Heart left ventricle (tissue), 13 donors: ENCODE data around the gene EHBP1L1.

Experiments
- POLR2A ChIP-seq, 2 donors: fragments of 450-650 bp; IDR thresholded peaks; one replicate each; pipeline ENCODE4 v1.6.1; 2017; ENCODE audit warnings: antibody characterized with exemption in 2 of 2, mild to moderate bottlenecking in 2 of 2, moderate library complexity in 2 of 2
- TF ChIP-seq, protein P1 (sequence below), 12 donors: fragments of 200-600 bp; sonication (generic) in 4 of 12; IDR thresholded peaks; one replicate each; pipeline versions ENCODE4 v1.5.0 to v1.8.0; 2018 to 2022; ENCODE audit warnings: antibody characterized with exemption in 12 of 12, mild to moderate bottlenecking in 5 of 12
- donor health status: ischemic (EF 13 %, LVEDD 7.1; RV severe dilation, severe dysfunction).
- donor health status: DM: no; HTN: yes; CAD: no.
- donor health status: DM: no; HTN: no; CAD: no.
- donor health status: ischemic (EF 25% LVEDD 6.9; RV normal size, moderate dysfunction).
- donor health status: ischemic (EF 25% LVEDD 5.7; RV mildly dilated, moderate dysfunction).
- donor health status: ischemic (EF 35%, LVEDD 5.7; RV mildly dilated, moderate dysfunction).
- donor health status: nonischemic (EF 11% LVEDD 7.7; RV severe dilation, severe dysfunction).
- donor health status: DM: yes; HTN: yes; CAD: no.
- donor health status: PGD.
- donor health status: ischemic (EF 29% LVEDD 5.4; RV normal size, mild dysfunction).
- donor health status: nonischemic (EF 23%, LVEDD 6.1; RV moderate dilation, normal function).

DNA sequence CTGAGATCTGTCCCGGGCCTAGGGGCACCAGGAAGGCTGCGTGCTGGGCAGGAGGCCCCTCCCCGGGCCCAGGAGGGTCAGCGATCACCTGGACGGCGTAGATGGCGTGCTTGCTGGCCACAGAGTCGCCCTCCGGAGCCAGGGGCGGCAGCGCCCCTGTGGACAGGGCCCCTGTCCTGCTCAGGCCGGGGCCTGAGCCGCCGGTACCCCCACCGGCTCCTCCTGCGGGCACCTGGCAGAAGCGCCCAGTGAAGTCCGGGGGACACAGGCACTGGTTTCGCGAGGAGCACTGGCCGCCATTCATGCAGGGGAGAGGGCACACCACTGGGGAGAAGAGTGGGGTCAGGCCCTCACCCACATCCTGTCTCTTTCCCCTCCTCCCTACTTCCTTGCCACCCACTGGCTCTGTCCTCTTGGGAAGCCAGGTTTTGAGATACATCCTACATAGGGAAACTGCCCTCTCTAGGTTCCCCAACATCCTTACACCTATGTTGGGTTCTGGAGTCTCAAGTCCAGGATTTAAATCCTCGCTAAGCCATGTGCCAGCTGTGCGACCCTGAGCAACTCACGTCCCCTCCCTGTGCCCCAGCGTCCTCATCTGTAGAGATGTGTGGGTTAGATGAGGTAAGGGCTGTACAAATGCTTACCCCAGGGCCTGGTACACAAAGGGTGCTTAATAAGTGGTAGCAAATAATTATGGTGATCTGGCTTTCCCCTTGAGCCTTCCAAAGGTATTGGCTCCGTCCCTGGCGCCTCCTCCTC, 21.6 kb upstream of the EHBP1L1 start:
- no peak for TF ChIP-seq POLR2A (IDR thresholded peaks at IDR 0.05)
- TF ChIP-seq, protein P1, sequence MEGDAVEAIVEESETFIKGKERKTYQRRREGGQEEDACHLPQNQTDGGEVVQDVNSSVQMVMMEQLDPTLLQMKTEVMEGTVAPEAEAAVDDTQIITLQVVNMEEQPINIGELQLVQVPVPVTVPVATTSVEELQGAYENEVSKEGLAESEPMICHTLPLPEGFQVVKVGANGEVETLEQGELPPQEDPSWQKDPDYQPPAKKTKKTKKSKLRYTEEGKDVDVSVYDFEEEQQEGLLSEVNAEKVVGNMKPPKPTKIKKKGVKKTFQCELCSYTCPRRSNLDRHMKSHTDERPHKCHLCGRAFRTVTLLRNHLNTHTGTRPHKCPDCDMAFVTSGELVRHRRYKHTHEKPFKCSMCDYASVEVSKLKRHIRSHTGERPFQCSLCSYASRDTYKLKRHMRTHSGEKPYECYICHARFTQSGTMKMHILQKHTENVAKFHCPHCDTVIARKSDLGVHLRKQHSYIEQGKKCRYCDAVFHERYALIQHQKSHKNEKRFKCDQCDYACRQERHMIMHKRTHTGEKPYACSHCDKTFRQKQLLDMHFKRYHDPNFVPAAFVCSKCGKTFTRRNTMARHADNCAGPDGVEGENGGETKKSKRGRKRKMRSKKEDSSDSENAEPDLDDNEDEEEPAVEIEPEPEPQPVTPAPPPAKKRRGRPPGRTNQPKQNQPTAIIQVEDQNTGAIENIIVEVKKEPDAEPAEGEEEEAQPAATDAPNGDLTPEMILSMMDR (IDR thresholded peaks at IDR 0.05) = no peak
